A549 (cell line): ENCODE measurements around the gene NPY5R. TPM values are rescaled to one million over a fixed set of nuclear protein-coding genes. Genes with fewer than 3 reads are reported as not detected.

ENCODE experiments used
- ATAC-seq, 2 experiments: fragments of 200-7000 bp in 1 of 2; fragments of >200 bp in 1 of 2; cut with Nextera tagmentation in 1 of 2; cut with Tn5 transposase in 1 of 2; 3 replicates each; pipeline versions ENCODE4 v1.8.0 to v1.9.1; 2018 to 2020; ENCODE audit warnings: mild to moderate bottlenecking in 1 of 2, moderate library complexity in 1 of 2
- CTCF ChIA-PET: fragments of 300-600 bp; sonication (Branson Sonifier 250); formaldehyde crosslinking; extraction: SDS; loops from one replicate; lab custom pipeline; 2021; ENCODE audit warnings: antibody characterized with exemption, inconsistent platforms; lab: Yijun Ruan, JAX
- POLR2A ChIA-PET: fragments of 350-600 bp; formaldehyde crosslinking; extraction: SDS; loops from one replicate; lab custom pipeline; 2021; ENCODE audit warnings: antibody characterized with exemption, inconsistent platforms; lab: Yijun Ruan, JAX
- DNase-seq, 2 experiments: peaks; one replicate each; pipeline versions ENCODE4 v3.0.0 to v3.0.0-alpha.2; 2011 to 2016; ENCODE audit warnings: low read depth in 1 of 2, low spot score in 1 of 2
- FAIRE-seq: peaks from 2 replicates; lab custom pipeline; 2011; peaks lifted over from hg19 to GRCh38; lab: Jason Lieb, UNC
- H3K27ac ChIP-seq, 2 experiments: fragments of >200 bp; sonication (Bioruptor Twin); formaldehyde crosslinking; 3 replicates each; pipeline ENCODE4 v1.5.1; 2016 to 2017
- H3K4me1 ChIP-seq: fragments of >200 bp; sonication (Bioruptor Twin); formaldehyde crosslinking; 3 replicates; pipeline ENCODE4 v1.6.1; 2016
- H3K4me2 ChIP-seq: fragments of >200 bp; sonication (Bioruptor Twin); formaldehyde crosslinking; 3 replicates; pipeline ENCODE4 v1.6.1; 2016
- H3K4me3 ChIP-seq: fragments of >200 bp; sonication (Bioruptor Twin); formaldehyde crosslinking; 3 replicates; pipeline ENCODE4 v1.5.1; 2016
- H3K9me3 ChIP-seq: fragments of >200 bp; sonication (Bioruptor Twin); formaldehyde crosslinking; 3 replicates; pipeline ENCODE4 v1.6.1; 2016
- CBX2 ChIP-seq: fragments of 200-600 bp; sonication (generic); IDR thresholded peaks from 2 replicates; pipeline ENCODE4 v1.6.1; 2016; ENCODE audit warnings: low read depth, mild to moderate bottlenecking, borderline replicate concordance
- CBX8 ChIP-seq: fragments of 200-600 bp; sonication (generic); IDR thresholded peaks from 2 replicates; pipeline ENCODE4 v1.6.1; 2016
- E2F6 ChIP-seq: IDR thresholded peaks from 2 replicates; pipeline ENCODE4 v1.6.1; 2012; ENCODE audit warnings: low read depth, borderline replicate concordance
- EP300 ChIP-seq, 2 experiments: fragments of >200 bp; sonication (Bioruptor Twin); formaldehyde crosslinking; IDR thresholded peaks; 2 replicates in 1 of 2; 3 replicates in 1 of 2; pipeline ENCODE4 v1.6.1; 2016 to 2017
- FOXS1 ChIP-seq: fragments of 250-450 bp; sonication (Bioruptor Pico); IDR thresholded peaks from 2 replicates; pipeline ENCODE4 v1.5.0; 2020; ENCODE audit warnings: mild to moderate bottlenecking, moderate library complexity
- HDAC2 ChIP-seq: fragments of 200-600 bp; sonication (generic); IDR thresholded peaks from 2 replicates; pipeline ENCODE4 v1.6.1; 2016
- HMGXB4 ChIP-seq: fragments of 250-450 bp; sonication (Bioruptor Pico); IDR thresholded peaks from 2 replicates; pipeline ENCODE4 v1.5.0; 2021; ENCODE audit warnings: mild to moderate bottlenecking, moderate library complexity, borderline replicate concordance
- HOXB13 ChIP-seq: fragments of 250-450 bp; sonication (Bioruptor Pico); IDR thresholded peaks from 2 replicates; pipeline ENCODE4 v1.5.0; 2020; ENCODE audit warnings: low read depth, mild to moderate bottlenecking, moderate library complexity
- KDM5A ChIP-seq: fragments of 200-600 bp; sonication (generic); IDR thresholded peaks from 2 replicates; pipeline ENCODE4 v1.6.1; 2016; ENCODE audit warnings: antibody characterized with exemption, mild to moderate bottlenecking
- MAZ ChIP-seq: fragments of 150-350 bp; IDR thresholded peaks from 2 replicates; pipeline ENCODE4 v1.6.1; 2014; ENCODE audit warnings: antibody characterized with exemption, low read depth, low read length, borderline replicate concordance
- MYC ChIP-seq: IDR thresholded peaks from 2 replicates; pipeline ENCODE4 v1.6.1; 2012; ENCODE audit warnings: mild to moderate bottlenecking, inconsistent platforms, low read length, improper control_type of control experiment, borderline replicate concordance
- NFE2L2 ChIP-seq: fragments of 150-350 bp; conservative IDR thresholded peaks from 2 replicates; pipeline ENCODE4 v1.6.1; 2014; ENCODE audit warnings: low read length
- PBX3 ChIP-seq: IDR thresholded peaks from 2 replicates; pipeline ENCODE4 v1.6.1; 2012
- RAD21 ChIP-seq, 2 experiments: fragments of >200 bp in 1 of 2; sonication (Bioruptor Twin) in 1 of 2; formaldehyde crosslinking in 1 of 2; IDR thresholded peaks in 1 of 2; conservative IDR thresholded peaks in 1 of 2; 2 replicates in 1 of 2; 3 replicates in 1 of 2; pipeline ENCODE4 v1.6.1; 2012 to 2018; ENCODE audit warnings: inconsistent platforms in 1 of 2
- REST ChIP-seq: fragments of 200-600 bp; sonication (generic); IDR thresholded peaks from 2 replicates; pipeline ENCODE4 v1.6.1; 2016; ENCODE audit warnings: antibody characterized with exemption, mild to moderate bottlenecking, moderate library complexity
- USF2 ChIP-seq: fragments of 450-650 bp; IDR thresholded peaks from 2 replicates; pipeline ENCODE4 v1.6.1; 2014; ENCODE audit warnings: antibody characterized with exemption
- ZC3H11A ChIP-seq: fragments of 450-650 bp; IDR thresholded peaks from 2 replicates; pipeline ENCODE4 v1.6.1; 2014; ENCODE audit warnings: antibody characterized with exemption, mild to moderate bottlenecking
- ZFP36 ChIP-seq: fragments of 450-650 bp; IDR thresholded peaks from 2 replicates; pipeline ENCODE4 v1.6.1; 2014; ENCODE audit warnings: borderline replicate concordance; ENCODE audit not compliant: partially characterized antibody
- WGBS: methylation state at CpG from one replicate; pipeline ENCODE4 v1.1.6; 2017; ENCODE audit errors: missing lambda C conversion rate; 5-methylcytosine and 5-hydroxymethylcytosine counted together
- polyA plus RNA-seq, 4 experiments: library from polyadenylated mRNA; depleted of rRNA in 3 of 4; stranded (reverse); fragments of >200 nt; fragmentation: RNase III in 1 of 4; extraction: RNeasy Plus Mini Kit Qiagen cat#74134 plus additional on column Dnase treatment in 1 of 4; gene quantifications; 2 replicates in 3 of 4; 3 replicates in 1 of 4; pipeline ENCODE4 v1.2.3, GENCODE V29; 2011 to 2017

The NPY5R gene
- polyA plus RNA-seq, 2 of the 4 experiments (the other 2 are of a cell fraction) = 0.13 TPM; not detected in 1

GRCh38 chr4:163391756-163392155 is 48.1 kb downstream of the NPY5R start:
- H3K4me1 ChIP-seq = no peaks in the 10 kb centered on the region

GRCh38 chr4:163392328-163392727 is 48.6 kb downstream of the NPY5R start:
- ChIA-PET POLR2A (no interaction called here), CTCF (no interaction called here)
- ATAC-seq (no peak), DNase-seq (no peak), FAIRE-seq (no peak)
- no peak for TF ChIP-seq HOXB13
- TF ChIP-seq HDAC2 = no peak
- TF ChIP-seq RAD21 (conservative IDR thresholded peaks at IDR 0.05 in 1 of 2, IDR thresholded peaks at IDR 0.05 in 1 of 2) = no peak
- no peak for TF ChIP-seq MYC
- Histone ChIP-seq H3K9me3 (no peaks in the 10 kb centered on the region), H3K4me3 (no peak overlapping the region), H3K4me2 (no peak overlapping the region), H3K27ac (no peak overlapping the region), H3K4me1 (no peaks in the 10 kb centered on the region)
- 80% methylated on average over 4 of the region's 4 CpGs for WGBS

More at GRCh38 chr4:163391756-163392155, 48.1 kb downstream of the NPY5R start:
- ATAC-seq (no peak), DNase-seq (no peak), FAIRE-seq (no peak)
- TF ChIP-seq FOXS1 (no peak), EP300 (IDR thresholded peaks at IDR 0.05) (no peak), E2F6 (no peak), KDM5A (no peak), MAZ (no peak)
- ChIA-PET CTCF (no interaction called here), POLR2A (no interaction called here)
- Histone ChIP-seq H3K4me3 (no peak overlapping the region), H3K9me3 (no peaks in the 10 kb centered on the region), H3K27ac (no peak overlapping the region), H3K4me2 (no peak overlapping the region)
- 53% methylated on average over 2 of the region's 2 CpGs for WGBS

- ChIA-PET POLR2A (no interaction called here), CTCF (no interaction called here)
- Histone ChIP-seq H3K4me2 (no peak overlapping the region), H3K4me1 (no peaks in the 10 kb centered on the region), H3K27ac (no peak overlapping the region), H3K9me3 (no peaks in the 10 kb centered on the region), H3K4me3 (no peak overlapping the region)
- no peak for ATAC-seq
- TF ChIP-seq PBX3 (no peak), CBX8 (no peak), REST (no peak), ZC3H11A (no peak), NFE2L2 (no peak), ZFP36 (no peak), KDM5A (no peak), CBX2 (no peak), USF2 (no peak), HMGXB4 (CRISPR knock-in tag) (no peak)
- no peak for FAIRE-seq
- WGBS = 82% methylated on average over 6 of the region's 6 CpGs
- no peak for DNase-seq
These were observed 49.8 kb downstream of the NPY5R start for GRCh38 chr4:163393471-163393870.
